ENCODE measurements around the gene CNTNAP5. TPM values are rescaled to one million over a fixed set of nuclear protein-coding genes. Genes with fewer than 3 reads are reported as not detected.

The CNTNAP5 gene
- total and polyA plus RNA-seq, 4 donors, result not detected

GRCh38 chr2:124272261-124272841 lies 247.3 kb downstream of the CNTNAP5 start:
- H3K9me3 ChIP-seq (ENCODE audit: control insufficient read depth in 4 of 4, low read length in 3 of 4), result no peaks in the 10 kb centered on the region
- no peak overlapping the region for H3K4me3 ChIP-seq (ENCODE audit: low read depth in 1 of 3, low read length in 3 of 3)
- no peaks in the 10 kb centered on the region for H3K36me3 ChIP-seq (ENCODE audit: control insufficient read depth in 4 of 4, insufficient read depth in 3 of 4, low read depth in 1 of 4, low read length in 3 of 4)
- no peaks in the 10 kb centered on the region for H3K27me3 ChIP-seq (ENCODE audit: control insufficient read depth in 4 of 4, insufficient read depth in 4 of 4, low read length in 3 of 4)
- H3K4me1 ChIP-seq (ENCODE audit: control insufficient read depth in 4 of 4, insufficient read depth in 4 of 4, low read length in 3 of 4), result no peaks in the 10 kb centered on the region
- DNase-seq (ENCODE audit: low spot score), result no peak
- no peak overlapping the region for H3K9ac ChIP-seq (ENCODE audit: low read depth in 1 of 2, low read length in 2 of 2)
- 59% methylated on average over 1 of the region's 1 CpG for WGBS
- no peak for TF ChIP-seq RAD21 (IDR thresholded peaks at IDR 0.05)
- TF ChIP-seq HNF4A (conservative IDR thresholded peaks at IDR 0.05), result no peak
- TF ChIP-seq REST (IDR thresholded peaks at IDR 0.05), result no peak
- TF ChIP-seq ZBTB33 (IDR thresholded peaks at IDR 0.05), result no peak
- no peak for TF ChIP-seq MAX (IDR thresholded peaks at IDR 0.05)
- no peak for TF ChIP-seq TAF1 (conservative IDR thresholded peaks at IDR 0.05)
- no peak for TF ChIP-seq ATF3 (IDR thresholded peaks at IDR 0.05)
- TF ChIP-seq GABPA (IDR thresholded peaks at IDR 0.05 in 1 of 2, conservative IDR thresholded peaks at IDR 0.05 in 1 of 2), result no peak
- TF ChIP-seq CTCF (IDR thresholded peaks at IDR 0.05; ENCODE audit: low read depth, low read length, missing input control), result no peak
- TF ChIP-seq EGR1 (IDR thresholded peaks at IDR 0.05; ENCODE audit: low read depth in 2 of 2), result no peak
- no peak for TF ChIP-seq RXRA (IDR thresholded peaks at IDR 0.05)
- no peak for TF ChIP-seq JUND (IDR thresholded peaks at IDR 0.05)
- no peak for TF ChIP-seq SP1 (IDR thresholded peaks at IDR 0.05)
- no peak for TF ChIP-seq YY1 (IDR thresholded peaks at IDR 0.05)
- no peak overlapping the region for H3K27ac ChIP-seq (ENCODE audit: low read depth in 1 of 2, low read length in 2 of 2)

GRCh38 chr2:124281541-124281940 lies 256.5 kb downstream of the CNTNAP5 start:
- no peaks in the 10 kb centered on the region for H3K27me3 ChIP-seq (ENCODE audit: control insufficient read depth in 4 of 4, insufficient read depth in 4 of 4, low read length in 3 of 4)
- WGBS, result 79% methylated on average over 10 of the region's 10 CpGs
- no peaks in the 10 kb centered on the region for H3K36me3 ChIP-seq (ENCODE audit: control insufficient read depth in 4 of 4, insufficient read depth in 3 of 4, low read depth in 1 of 4, low read length in 3 of 4)
- no peak overlapping the region for H3K4me3 ChIP-seq (ENCODE audit: low read depth in 1 of 3, low read length in 3 of 3)
- no peak for DNase-seq (ENCODE audit: low spot score)
- H3K27ac ChIP-seq (ENCODE audit: low read depth in 1 of 2, low read length in 2 of 2), result no peak overlapping the region
- H3K9me3 ChIP-seq (ENCODE audit: control insufficient read depth in 4 of 4, low read length in 3 of 4), result peaks cover 0 to 5% (median 3%) of the 10 kb centered on the region in 4 donors
- no peak overlapping the region for H3K9ac ChIP-seq (ENCODE audit: low read depth in 1 of 2, low read length in 2 of 2)
- H3K4me1 ChIP-seq (ENCODE audit: control insufficient read depth in 4 of 4, insufficient read depth in 4 of 4, low read length in 3 of 4), result no peaks in the 10 kb centered on the region
- TF ChIP-seq FOXA2 (IDR thresholded peaks at IDR 0.05) (no peak), EGR1 (IDR thresholded peaks at IDR 0.05; ENCODE audit: low read depth in 2 of 2) (no peak), NR2F2 (IDR thresholded peaks at IDR 0.05) (no peak), RAD21 (IDR thresholded peaks at IDR 0.05) (no peak), TAF1 (conservative IDR thresholded peaks at IDR 0.05) (no peak), MAX (IDR thresholded peaks at IDR 0.05) (no peak), CTCF (IDR thresholded peaks at IDR 0.05; ENCODE audit: low read depth, low read length, missing input control) (no peak), REST (IDR thresholded peaks at IDR 0.05) (no peak)
